Measurements from ENCODE around the gene ELOVL1.
"Not testable (repeated sequence)": the region's sequence is repeated elsewhere in the genome, so short reads cannot be mapped to it uniquely, and the experiment has no call there.

The ELOVL1 gene

GRCh38 chr1:43367904-43368645 lies at the start of gene ELOVL1:
Gene ELOVL1 (minus strand): TSS chr1:43368011. CDS start chr1:43365609, 2,402 bp downstream.
- DNase-seq (ENCODE audit: extremely low read depth in 1 of 2, low read depth in 1 of 2) = peak; percentile 48 to 77

- no peak for DNase-seq (ENCODE audit: extremely low read depth in 1 of 2, low read depth in 1 of 2)
Observed at GRCh38 chr1:43415901-43416300, 48.1 kb upstream of the ELOVL1 start.

- DNase-seq (ENCODE audit: extremely low read depth in 1 of 2, low read depth in 1 of 2) = peak; percentile 17 to 37
Observed at GRCh38 chr1:43414634-43415223, 46.9 kb upstream of the ELOVL1 start.

DNA sequence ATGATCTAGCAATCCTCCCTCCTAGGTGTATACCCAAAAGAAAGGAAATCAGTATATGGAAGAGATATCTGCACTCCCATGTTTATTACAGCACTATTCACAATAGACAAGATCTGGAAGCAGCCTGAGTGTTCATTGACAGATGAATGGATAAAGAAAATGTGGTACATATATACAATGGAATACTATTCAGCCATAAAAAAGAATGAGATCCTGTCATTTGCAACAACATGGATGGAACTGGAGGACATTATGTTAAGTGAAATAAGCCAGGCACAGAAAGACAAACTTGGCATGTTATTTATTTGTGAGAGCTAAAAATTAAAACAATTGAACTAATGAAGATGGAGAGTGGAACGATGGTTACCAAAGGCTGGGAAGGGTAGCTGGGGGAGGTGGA lies 45.6 kb upstream of the ELOVL1 start:
- not testable (repeated sequence) for DNase-seq (ENCODE audit: extremely low read depth in 1 of 2, low read depth in 1 of 2)

DNA sequence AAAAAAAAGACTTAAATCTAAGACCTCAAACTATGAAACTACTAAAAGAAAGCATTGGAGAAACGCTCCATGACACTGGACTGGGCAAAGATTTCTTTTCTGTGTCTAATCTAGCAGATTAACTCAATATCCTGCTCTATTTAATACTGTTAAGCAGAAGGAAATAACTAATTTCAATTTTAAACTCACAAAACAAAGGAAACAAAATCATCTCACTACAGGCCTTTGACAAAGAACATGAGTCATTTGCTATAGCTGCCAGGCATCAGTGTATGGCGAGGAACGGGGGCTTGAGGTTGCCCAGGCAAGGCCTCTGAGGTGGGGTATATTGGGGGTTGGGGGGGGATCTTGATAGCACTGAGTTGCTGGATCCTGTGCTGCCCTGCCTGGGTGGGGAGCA lies 42.8 kb upstream of the ELOVL1 start:
- no peak for DNase-seq (ENCODE audit: extremely low read depth in 1 of 2, low read depth in 1 of 2)

DNA sequence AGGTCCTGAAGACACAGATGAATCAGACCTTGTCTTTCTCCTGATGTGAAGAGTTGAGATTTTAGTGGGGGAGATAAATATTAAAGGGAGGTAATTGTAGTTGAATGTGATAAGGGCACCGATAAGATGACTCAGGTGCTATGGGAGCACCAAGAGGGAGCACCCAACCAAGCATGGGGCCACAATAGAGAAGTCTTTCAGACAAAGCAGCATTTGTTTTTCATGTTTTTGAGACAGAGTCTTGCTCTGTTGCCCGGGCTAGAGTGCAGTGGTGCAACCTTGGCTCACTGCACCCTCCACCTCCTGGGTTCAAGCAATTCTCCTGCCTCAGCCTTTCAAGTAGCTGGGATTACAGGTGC lies 38.0 kb upstream of the ELOVL1 start:
- no peak for DNase-seq (ENCODE audit: extremely low read depth in 1 of 2, low read depth in 1 of 2)

- DNase-seq (ENCODE audit: extremely low read depth in 1 of 2, low read depth in 1 of 2) = no peak
Observed at GRCh38 chr1:43405219-43405875, 37.5 kb upstream of the ELOVL1 start.

- no peak for DNase-seq (ENCODE audit: extremely low read depth in 1 of 2, low read depth in 1 of 2)
Observed at GRCh38 chr1:43404353-43404752, 36.5 kb upstream of the ELOVL1 start.

DNA sequence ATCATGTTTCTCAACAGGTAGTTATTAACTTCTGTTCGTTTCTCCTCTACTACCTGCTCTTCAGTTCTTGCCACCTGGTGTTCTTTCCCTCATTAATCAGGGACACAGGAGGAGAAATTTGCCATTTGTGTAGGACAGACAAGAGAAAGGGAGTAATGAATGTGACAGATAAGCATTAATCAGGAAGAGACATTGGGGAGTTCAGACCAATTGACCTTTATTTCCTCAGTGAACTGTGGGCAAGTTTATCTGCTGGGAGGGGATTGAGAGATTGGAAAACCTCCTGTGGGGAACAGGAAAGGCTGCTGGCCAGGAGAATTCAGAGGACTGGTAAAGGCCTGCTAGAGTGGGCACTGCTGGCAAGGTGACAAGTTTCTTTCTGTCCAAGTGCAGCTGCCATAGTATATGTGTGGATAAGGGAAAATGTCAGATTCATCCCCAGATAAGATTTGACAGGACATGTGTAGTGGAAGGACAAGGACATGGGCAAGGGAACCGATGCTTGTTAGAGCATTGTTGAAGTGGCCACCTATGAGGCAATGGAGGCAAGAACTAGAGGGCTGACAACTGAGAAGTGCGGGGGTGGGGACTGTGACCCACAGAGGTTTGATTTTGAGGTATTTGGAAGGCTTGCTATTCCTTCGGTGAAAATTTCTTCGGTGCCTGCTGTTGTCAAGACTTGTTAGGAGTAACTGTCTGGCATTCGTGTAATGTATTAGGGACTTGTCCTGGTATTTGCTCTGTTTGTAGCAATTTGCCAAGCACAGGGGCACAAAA lies 34.5 kb upstream of the ELOVL1 start:
- no peak for DNase-seq (ENCODE audit: extremely low read depth in 1 of 2, low read depth in 1 of 2)

- not testable (repeated sequence) for DNase-seq (ENCODE audit: extremely low read depth in 1 of 2, low read depth in 1 of 2)
Observed at GRCh38 chr1:43400441-43400840, 32.6 kb upstream of the ELOVL1 start.

GRCh38 chr1:43398227-43398626 lies 30.4 kb upstream of the ELOVL1 start:
- DNase-seq (ENCODE audit: extremely low read depth in 1 of 2, low read depth in 1 of 2) = no peak

DNA sequence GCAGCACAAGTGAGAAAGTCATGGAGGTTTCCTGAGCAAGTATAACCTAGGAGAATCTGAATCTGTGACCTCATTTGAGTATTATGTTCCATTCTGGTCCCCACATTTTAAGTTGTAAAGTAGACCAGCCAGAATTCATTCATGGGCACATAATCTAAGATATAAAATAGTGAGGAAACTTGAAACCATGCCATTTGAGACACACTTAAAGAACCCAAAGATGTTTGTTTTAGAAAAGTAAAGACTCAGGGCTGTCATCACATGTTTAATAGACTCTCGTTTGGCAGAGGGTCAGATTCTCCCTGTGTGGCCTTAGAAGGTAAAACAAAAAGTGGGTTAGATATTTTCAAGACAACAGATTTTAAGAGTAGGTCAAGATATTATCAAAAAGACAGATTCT lies 28.2 kb upstream of the ELOVL1 start:
- DNase-seq (ENCODE audit: extremely low read depth in 1 of 2, low read depth in 1 of 2) = no peak

GRCh38 chr1:43395523-43395922 lies 27.7 kb upstream of the ELOVL1 start:
- DNase-seq (ENCODE audit: extremely low read depth in 1 of 2, low read depth in 1 of 2) = no peak

GRCh38 chr1:43392702-43393101 lies 24.9 kb upstream of the ELOVL1 start:
- DNase-seq (ENCODE audit: extremely low read depth in 1 of 2, low read depth in 1 of 2) = no peak

DNA sequence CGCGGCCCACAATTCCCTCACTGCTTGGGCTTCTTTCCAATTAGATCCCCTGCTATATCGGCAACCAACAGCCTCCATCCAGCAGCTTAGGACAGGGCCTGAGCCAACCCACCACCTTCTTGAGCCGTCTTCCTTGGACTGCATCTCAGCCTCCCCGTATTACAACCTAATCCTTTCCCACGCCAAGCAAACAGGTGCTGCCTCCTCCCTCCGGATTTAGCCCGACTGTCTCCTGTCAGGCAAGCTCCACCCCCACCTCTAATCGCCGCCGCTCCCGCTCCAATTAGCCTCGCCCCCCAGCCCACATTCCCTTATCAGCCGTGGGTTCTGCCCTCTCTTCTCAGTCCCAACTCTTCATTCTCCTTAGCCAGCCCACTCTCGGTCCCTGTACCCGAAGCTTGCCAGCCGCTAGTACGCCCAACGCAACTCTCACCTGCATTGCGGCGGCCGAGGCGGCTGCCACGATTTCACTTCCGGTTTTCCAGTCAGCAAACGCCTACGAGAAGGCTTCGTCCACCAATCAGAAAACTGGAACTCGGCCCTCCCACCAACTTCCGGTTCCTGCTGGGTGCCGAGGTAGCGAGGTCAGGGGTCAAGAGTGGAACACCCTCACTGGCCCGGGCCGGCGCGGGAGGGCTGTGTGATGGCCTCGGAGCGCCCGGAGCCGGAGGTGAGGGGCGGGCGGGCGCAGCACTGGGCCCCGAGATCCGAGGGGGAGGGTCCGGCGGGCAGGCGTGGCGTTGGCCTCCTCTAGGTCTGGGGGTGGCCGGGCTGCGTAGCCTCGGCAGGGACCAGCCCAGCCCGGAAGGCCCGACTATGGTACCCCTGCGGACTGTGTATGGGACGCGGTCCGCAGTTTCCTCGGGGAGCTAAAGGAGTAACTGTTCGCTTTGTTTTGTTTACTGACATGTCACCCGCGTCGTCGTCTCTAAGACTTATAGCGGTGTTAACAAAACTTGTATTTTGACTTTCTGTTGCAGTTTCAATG lies 21.8 kb upstream of the ELOVL1 start, which contains the start of the genes MED8 and SZT2:
TSS of gene MED8 (minus strand) at position 475 of the 988 bp plus-strand sequence. CDS start at position 439, 36 bp downstream.
TSS of gene SZT2 (plus strand) at position 574 of the 988 bp plus-strand sequence. CDS start at position 644, 70 bp downstream.
- peak; percentile 83 to 85 for DNase-seq (ENCODE audit: extremely low read depth in 1 of 2, low read depth in 1 of 2)

- no peak for DNase-seq (ENCODE audit: extremely low read depth in 1 of 2, low read depth in 1 of 2)
Observed at GRCh38 chr1:43388613-43389012, 20.8 kb upstream of the ELOVL1 start.

GRCh38 chr1:43387976-43388599 lies 20.3 kb upstream of the ELOVL1 start:
- no peak for DNase-seq (ENCODE audit: extremely low read depth in 1 of 2, low read depth in 1 of 2)

- no peak for DNase-seq (ENCODE audit: extremely low read depth in 1 of 2, low read depth in 1 of 2)
Observed at GRCh38 chr1:43386676-43387075, 18.9 kb upstream of the ELOVL1 start.

- DNase-seq (ENCODE audit: extremely low read depth in 1 of 2, low read depth in 1 of 2) = no peak
Observed at GRCh38 chr1:43383449-43383848, 15.6 kb upstream of the ELOVL1 start.

All from activated CD8-positive, alpha-beta memory T cell treated with anti-CD3 and anti-CD28 coated beads for 1 hour (primary cell).